ENCODE results near the gene WDFY1. TPM values are rescaled to one million over a fixed set of nuclear protein-coding genes. Genes with fewer than 3 reads are reported as not detected.

Gene WDFY1
- total RNA-seq, 1 donor from 2014 or later, result 26.2 TPM

- no peak for DNase-seq (ENCODE audit: low spot score in 2 of 2)
- intact Hi-C loops (cut with DNase I), result no loop called here
- H3K4me3 ChIP-seq, result no peak overlapping the region
- no peaks in the 10 kb centered on the region for H3K9me3 ChIP-seq
- H3K36me3 ChIP-seq, result no peaks in the 10 kb centered on the region
- TF ChIP-seq CTCF (IDR thresholded peaks at IDR 0.05), result no peak
- H3K27ac ChIP-seq, result no peak overlapping the region
- H3K4me1 ChIP-seq, result no peaks in the 10 kb centered on the region
- no peaks in the 10 kb centered on the region for H3K27me3 ChIP-seq
These were observed 84.1 kb downstream of the WDFY1 start for GRCh38 chr2:223860809-223861738.

GRCh38 chr2:223859070-223859469 is 86.1 kb downstream of the WDFY1 start:
- Histone ChIP-seq H3K27me3 (no peaks in the 10 kb centered on the region), H3K9me3 (no peaks in the 10 kb centered on the region), H3K4me1 (no peaks in the 10 kb centered on the region), H3K4me3 (no peak overlapping the region), H3K27ac (no peak overlapping the region), H3K36me3 (no peaks in the 10 kb centered on the region)
- intact Hi-C loops (cut with DNase I), result no loop called here
- TF ChIP-seq CTCF (IDR thresholded peaks at IDR 0.05), result no peak
- no peak for DNase-seq (ENCODE audit: low spot score in 2 of 2)

GRCh38 chr2:223856584-223856983 is 88.6 kb downstream of the WDFY1 start:
- Histone ChIP-seq H3K9me3 (no peaks in the 10 kb centered on the region), H3K4me3 (no peak overlapping the region), H3K27me3 (no peaks in the 10 kb centered on the region), H3K4me1 (no peaks in the 10 kb centered on the region), H3K27ac (no peak overlapping the region), H3K36me3 (peaks cover 0 to 3% of the 10 kb centered on the region in 2 donors)
- intact Hi-C loops (cut with DNase I), result no loop called here
- DNase-seq (ENCODE audit: low spot score in 2 of 2), result no peak
- no peak for TF ChIP-seq CTCF (IDR thresholded peaks at IDR 0.05)

GRCh38 chr2:223856021-223856420 is 89.1 kb downstream of the WDFY1 start:
- DNase-seq (ENCODE audit: low spot score in 2 of 2), result no peak
- no peak for TF ChIP-seq CTCF (IDR thresholded peaks at IDR 0.05)
- Histone ChIP-seq H3K27me3 (no peaks in the 10 kb centered on the region), H3K9me3 (no peaks in the 10 kb centered on the region), H3K4me1 (no peaks in the 10 kb centered on the region), H3K4me3 (no peak overlapping the region), H3K36me3 (peaks cover 0 to 3% of the 10 kb centered on the region in 2 donors), H3K27ac (no peak overlapping the region)
- intact Hi-C loops (cut with DNase I), result no loop called here

GRCh38 chr2:223855426-223855825 is 89.7 kb downstream of the WDFY1 start:
- Histone ChIP-seq H3K4me3 (no peak overlapping the region), H3K27me3 (no peaks in the 10 kb centered on the region), H3K4me1 (no peaks in the 10 kb centered on the region), H3K27ac (no peak overlapping the region), H3K36me3 (peaks cover 0 to 3% of the 10 kb centered on the region in 2 donors), H3K9me3 (no peaks in the 10 kb centered on the region)
- TF ChIP-seq CTCF (IDR thresholded peaks at IDR 0.05), result no peak
- intact Hi-C loops (cut with DNase I), result no loop called here
- no peak for DNase-seq (ENCODE audit: low spot score in 2 of 2)

Data from ascending aorta (tissue), 2 donors.